Urinary bladder (tissue), 4 donors: ENCODE measurements around the gene LRRTM4. TPM values are rescaled to one million over a fixed set of nuclear protein-coding genes. Genes with fewer than 3 reads are reported as not detected.
"Not testable (repeated sequence)": the region's sequence is repeated elsewhere in the genome, so short reads cannot be mapped to it uniquely, and the experiment has no call there.

Experiments used
- DNase-seq: peaks from one replicate; pipeline ENCODE4 v3.0.0-alpha.2; 2015; ENCODE audit errors: extremely low spot score
- H3K27ac ChIP-seq: one replicate; pipeline ENCODE4 v1.5.1; 2013; ENCODE audit warnings: low read depth, mild to moderate bottlenecking, moderate library complexity
- H3K36me3 ChIP-seq: one replicate; pipeline ENCODE4 v1.6.1; 2013; ENCODE audit warnings: mild to moderate bottlenecking, moderate library complexity; ENCODE audit not compliant: insufficient read depth
- H3K4me1 ChIP-seq: one replicate; pipeline ENCODE4 v1.6.1; 2013; ENCODE audit warnings: mild to moderate bottlenecking, moderate library complexity; ENCODE audit not compliant: insufficient read depth
- H3K4me3 ChIP-seq: one replicate; pipeline ENCODE4 v1.5.1; 2013; ENCODE audit warnings: low read depth, low read length
- WGBS: extraction: QIAGEN DNeasy Blood & Tissue Kit; methylation state at CpG from one replicate; pipeline ENCODE4 v1.1.7; 2013; 5-methylcytosine and 5-hydroxymethylcytosine counted together
- polyA plus RNA-seq: library from polyadenylated mRNA; stranded (reverse); fragments of 200-250 nt; gene quantifications from one replicate; pipeline ENCODE4 v1.2.3, GENCODE V29; 2013
- total RNA-seq: library from RNA; depleted of rRNA; stranded (reverse); fragments of >200 nt; gene quantifications from one replicate; pipeline ENCODE4 v1.2.3, GENCODE V29; 2014
- donor health status: healthy with polysubstance abuse.
- donor health status: healthy.

Gene LRRTM4
- total and polyA plus RNA-seq, 2 donors: 0.34 to 13.9 TPM

- H3K4me1 ChIP-seq: no peaks in the 10 kb centered on the region
- DNase-seq: no peak
- WGBS: 88% methylated on average over 5 of the region's 5 CpGs
- no peak overlapping the region for H3K4me3 ChIP-seq
- H3K36me3 ChIP-seq: no peaks in the 10 kb centered on the region
- no peak overlapping the region for H3K27ac ChIP-seq
These were observed 361.2 kb downstream of the LRRTM4 start for GRCh38 chr2:77161009-77161408.

GRCh38 chr2:77156599-77156998, 365.6 kb downstream of the LRRTM4 start:
- 89% methylated on average over 3 of the region's 3 CpGs for WGBS
- no peak overlapping the region for H3K27ac ChIP-seq

GRCh38 chr2:77155511-77155910, 366.7 kb downstream of the LRRTM4 start:
- no peaks in the 10 kb centered on the region for H3K36me3 ChIP-seq
- H3K27ac ChIP-seq: no peak overlapping the region
- no peak overlapping the region for H3K4me3 ChIP-seq
- WGBS: 96% methylated on average over 1 of the region's 1 CpG
- no peaks in the 10 kb centered on the region for H3K4me1 ChIP-seq
- DNase-seq: no peak

More at GRCh38 chr2:77156599-77156998, 365.6 kb downstream of the LRRTM4 start:
- Histone ChIP-seq H3K4me3 (no peak overlapping the region), H3K36me3 (no peaks in the 10 kb centered on the region), H3K4me1 (no peaks in the 10 kb centered on the region)
- DNase-seq: no peak

- H3K36me3 ChIP-seq: no peaks in the 10 kb centered on the region
- no peak overlapping the region for H3K4me3 ChIP-seq
- 89% methylated on average over 1 of the region's 1 CpG for whole genome bisulfite sequencing
- no peak overlapping the region for H3K27ac ChIP-seq
- no peaks in the 10 kb centered on the region for H3K4me1 ChIP-seq
- no peak for DNase-seq
These were observed 372.6 kb downstream of the LRRTM4 start for GRCh38 chr2:77149565-77149964.

GRCh38 chr2:77147153-77147552, 375.0 kb downstream of the LRRTM4 start:
- no peaks in the 10 kb centered on the region for H3K36me3 ChIP-seq
- no peak overlapping the region for H3K27ac ChIP-seq
- H3K4me3 ChIP-seq: no peak overlapping the region
- no peak for DNase-seq
- H3K4me1 ChIP-seq: no peaks in the 10 kb centered on the region
- 70% methylated on average over 2 of the region's 2 CpGs for WGBS

GRCh38 chr2:77144772-77145171, 377.4 kb downstream of the LRRTM4 start:
- DNase-seq: no peak
- Histone ChIP-seq H3K4me3 (no peak overlapping the region), H3K4me1 (no peaks in the 10 kb centered on the region), H3K27ac (no peak overlapping the region), H3K36me3 (no peaks in the 10 kb centered on the region)

- Histone ChIP-seq H3K27ac (no peak overlapping the region), H3K36me3 (no peaks in the 10 kb centered on the region), H3K4me1 (no peaks in the 10 kb centered on the region), H3K4me3 (no peak overlapping the region)
- 84% methylated on average over 3 of the region's 3 CpGs for WGBS
- no peak for DNase-seq
These were observed 380.0 kb downstream of the LRRTM4 start for GRCh38 chr2:77142141-77142540.

GRCh38 chr2:77128479-77128878, 393.7 kb downstream of the LRRTM4 start:
- not testable (repeated sequence) for DNase-seq, H3K4me1 ChIP-seq
- WGBS: 93% methylated on average over 8 of the region's 8 CpGs

GRCh38 chr2:77127345-77127744, 394.8 kb downstream of the LRRTM4 start:
- Histone ChIP-seq H3K27ac (no peak overlapping the region), H3K4me3 (no peak overlapping the region), H3K36me3 (no peaks in the 10 kb centered on the region), H3K4me1 (peaks cover 1% of the 10 kb centered on the region)
- no peak for DNase-seq

More at GRCh38 chr2:77128479-77128878, 393.7 kb downstream of the LRRTM4 start:
- not testable (repeated sequence) for H3K36me3 ChIP-seq, H3K27ac ChIP-seq, H3K4me3 ChIP-seq

GRCh38 chr2:77121518-77121917, 400.7 kb downstream of the LRRTM4 start:
- no peak for DNase-seq
- Histone ChIP-seq H3K36me3 (no peaks in the 10 kb centered on the region), H3K27ac (no peak overlapping the region), H3K4me3 (no peak overlapping the region), H3K4me1 (peaks cover 1% of the 10 kb centered on the region)
- WGBS: 75% methylated on average over 3 of the region's 3 CpGs

GRCh38 chr2:77119333-77119732, 402.8 kb downstream of the LRRTM4 start:
- no peak overlapping the region for H3K4me3 ChIP-seq
- 58% methylated on average over 1 of the region's 1 CpG for WGBS

GRCh38 chr2:77108915-77109314, 413.3 kb downstream of the LRRTM4 start:
- no peak for DNase-seq
- Histone ChIP-seq H3K36me3 (no peaks in the 10 kb centered on the region), H3K4me1 (no peaks in the 10 kb centered on the region), H3K27ac (no peak overlapping the region), H3K4me3 (no peak overlapping the region)
- 81% methylated on average over 1 of the region's 1 CpG for WGBS

More at GRCh38 chr2:77119333-77119732, 402.8 kb downstream of the LRRTM4 start:
- no peak for DNase-seq
- Histone ChIP-seq H3K36me3 (no peaks in the 10 kb centered on the region), H3K27ac (no peak overlapping the region), H3K4me1 (peaks cover 1% of the 10 kb centered on the region)

- WGBS: 65% methylated on average over 3 of the region's 3 CpGs
- H3K4me1 ChIP-seq: no peaks in the 10 kb centered on the region
- DNase-seq: no peak
- H3K4me3 ChIP-seq: no peak overlapping the region
- no peak overlapping the region for H3K27ac ChIP-seq
- no peaks in the 10 kb centered on the region for H3K36me3 ChIP-seq
These were observed 417.2 kb downstream of the LRRTM4 start for GRCh38 chr2:77105008-77105407.

GRCh38 chr2:77104554-77104953, 417.6 kb downstream of the LRRTM4 start:
- H3K4me3 ChIP-seq: no peak overlapping the region
- no peak for DNase-seq
- no peak overlapping the region for H3K27ac ChIP-seq
- WGBS: 80% methylated on average over 6 of the region's 6 CpGs
- H3K36me3 ChIP-seq: no peaks in the 10 kb centered on the region
- H3K4me1 ChIP-seq: no peaks in the 10 kb centered on the region

GRCh38 chr2:77102927-77103326, 419.2 kb downstream of the LRRTM4 start:
- Histone ChIP-seq H3K4me3 (no peak overlapping the region), H3K4me1 (no peaks in the 10 kb centered on the region), H3K27ac (no peak overlapping the region), H3K36me3 (no peaks in the 10 kb centered on the region)
- 79% methylated on average over 2 of the region's 2 CpGs for WGBS
- no peak for DNase-seq
